GM06990 (cell line): ENCODE measurements around the gene RSRC2.

Experiments
- DNase-seq: peaks from one replicate; pipeline ENCODE4 v3.0.0-alpha.2; 2011; ENCODE audit not compliant: insufficient read length; ENCODE audit errors: extremely low read depth
- H3K27me3 ChIP-seq: replicated peaks from 2 replicates; pipeline ENCODE4 v1.6.0; 2011; ENCODE audit warnings: low read length; ENCODE audit not compliant: control insufficient read depth, insufficient read depth
- H3K36me3 ChIP-seq: 2 replicates; pipeline ENCODE4 v1.5.1; 2011; ENCODE audit warnings: low read length; ENCODE audit not compliant: control insufficient read depth, insufficient read depth
- H3K4me3 ChIP-seq: replicated peaks from 2 replicates; pipeline ENCODE4 v1.5.1; 2011; ENCODE audit warnings: low read depth, mild to moderate bottlenecking, control low read depth, low read length
- CTCF ChIP-seq: IDR thresholded peaks from 2 replicates; pipeline ENCODE4 v1.5.1; 2011; ENCODE audit warnings: low read length, control low read depth, mild to moderate bottlenecking, inconsistent platforms; ENCODE audit not compliant: insufficient read depth, poor library complexity, severe bottlenecking

RSRC2 gene

DNA sequence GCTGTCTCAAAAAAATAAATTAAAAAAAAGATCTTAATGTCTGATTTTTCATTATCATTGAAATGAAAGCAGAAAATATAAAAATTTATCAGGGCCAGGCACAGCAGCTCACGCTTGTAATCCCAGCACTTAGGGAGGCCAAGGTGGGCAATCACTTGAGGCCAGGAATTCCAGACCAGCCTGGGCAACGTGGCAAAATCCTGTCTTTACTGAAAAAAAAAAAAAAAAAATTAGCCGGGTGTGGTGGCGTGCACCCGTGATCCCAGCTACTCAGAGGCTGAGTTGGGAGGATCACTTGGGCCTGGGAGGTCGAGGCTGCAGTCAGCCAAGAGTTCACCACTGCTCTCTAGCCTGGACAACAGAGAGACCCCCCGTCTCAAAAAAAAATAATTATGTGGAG is 66.7 kb downstream of the RSRC2 start:
- no peak for TF ChIP-seq CTCF
- H3K36me3 ChIP-seq: no peaks in the 10 kb centered on the region
- DNase-seq: no peak
- H3K27me3 ChIP-seq: no peaks in the 10 kb centered on the region
- no peak overlapping the region for H3K4me3 ChIP-seq

- TF ChIP-seq CTCF: no peak
- no peaks in the 10 kb centered on the region for H3K36me3 ChIP-seq
- no peak overlapping the region for H3K4me3 ChIP-seq
- H3K27me3 ChIP-seq: no peaks in the 10 kb centered on the region
- no peak for DNase-seq
These were observed 67.5 kb downstream of the RSRC2 start for GRCh38 chr12:122459211-122459610.

DNA sequence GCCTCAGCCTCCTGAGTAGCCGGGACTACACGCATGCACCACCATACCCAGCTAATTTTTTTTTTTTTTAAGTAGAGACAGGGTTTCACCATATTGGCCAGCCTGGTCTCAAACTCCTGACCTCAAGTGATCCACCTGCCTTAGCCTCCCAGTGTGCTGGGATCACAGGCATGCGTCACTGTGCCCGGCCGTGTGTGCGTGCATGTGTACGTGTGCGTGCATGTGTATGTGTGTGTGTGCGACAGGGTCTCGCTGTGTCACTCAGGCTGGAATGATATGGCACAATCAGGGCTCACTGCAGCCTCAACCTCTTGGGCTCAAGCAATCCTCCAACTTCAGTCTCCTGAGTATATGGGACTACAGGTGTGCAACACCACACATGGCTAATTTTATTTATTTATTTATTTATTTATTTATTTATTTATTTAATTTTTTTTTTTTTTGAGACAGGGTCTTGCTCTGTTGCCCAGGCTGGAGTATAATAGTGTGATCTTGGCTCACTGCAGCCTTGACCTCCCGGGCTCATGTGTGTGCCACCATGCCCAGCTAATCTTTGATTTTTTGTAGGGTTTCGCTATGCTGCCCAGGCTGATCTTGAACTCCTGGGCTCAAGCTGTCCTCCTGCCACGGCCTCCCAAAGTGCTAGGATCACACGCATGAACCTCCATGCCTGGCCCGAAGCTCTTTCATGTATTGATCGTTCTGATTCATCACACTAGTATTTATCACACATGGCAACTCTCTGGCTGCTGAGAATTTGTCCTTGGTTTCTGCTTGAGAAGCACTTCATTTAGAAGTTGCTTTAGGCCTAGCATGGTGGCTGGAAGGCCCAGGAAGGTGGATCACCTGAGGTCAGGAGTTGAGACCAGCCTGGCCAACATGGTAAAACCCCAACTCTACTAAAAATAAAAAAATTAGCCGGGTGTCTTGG is 68.4 kb downstream of the RSRC2 start:
- no peaks in the 10 kb centered on the region for H3K36me3 ChIP-seq
- H3K4me3 ChIP-seq: no peak overlapping the region
- no peak for TF ChIP-seq CTCF
- no peaks in the 10 kb centered on the region for H3K27me3 ChIP-seq
- DNase-seq: no peak

DNA sequence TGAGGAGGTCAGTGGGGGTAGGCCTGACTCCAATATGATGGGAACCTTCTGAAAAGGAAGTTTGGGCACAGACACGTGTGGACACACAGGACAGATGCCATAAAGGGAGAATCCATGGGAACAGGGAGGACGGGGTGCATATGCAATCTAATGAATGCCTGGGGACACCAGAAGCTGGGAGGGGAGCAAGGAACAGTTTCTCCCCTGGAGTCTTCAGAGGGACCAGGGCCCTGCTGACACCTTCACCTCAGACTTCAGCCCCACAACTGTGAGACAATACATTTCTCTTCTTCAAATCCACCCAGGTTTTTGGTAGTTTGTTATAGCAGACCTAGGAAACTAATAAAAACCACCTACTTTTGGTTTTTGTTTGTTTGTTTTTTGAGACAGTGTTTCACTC is 69.1 kb downstream of the RSRC2 start:
- H3K4me3 ChIP-seq: no peak overlapping the region
- no peak for TF ChIP-seq CTCF
- H3K36me3 ChIP-seq: no peaks in the 10 kb centered on the region
- no peaks in the 10 kb centered on the region for H3K27me3 ChIP-seq
- DNase-seq: no peak

DNA sequence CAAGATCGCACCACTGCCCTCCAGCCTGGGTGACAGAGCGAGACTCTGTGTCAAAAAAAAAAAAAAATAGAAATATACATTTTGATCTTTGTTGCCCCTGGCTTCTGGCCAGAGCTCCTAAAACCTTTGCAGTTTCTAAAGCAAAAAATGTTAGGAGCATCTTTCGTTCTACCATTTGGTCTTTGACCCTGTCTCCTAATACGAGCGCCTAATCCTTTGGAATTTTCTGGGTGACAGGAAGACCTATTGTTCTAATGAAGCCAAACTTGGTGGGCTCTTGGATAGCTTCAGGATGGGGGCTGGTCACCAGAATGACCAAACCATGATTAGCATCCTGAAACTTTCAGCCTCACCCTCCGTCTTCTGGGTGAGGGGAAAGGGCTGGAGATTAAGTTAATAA is 72.0 kb downstream of the RSRC2 start:
- no peak for DNase-seq
- Histone ChIP-seq H3K27me3 (no peaks in the 10 kb centered on the region), H3K36me3 (no peaks in the 10 kb centered on the region), H3K4me3 (no peak overlapping the region)
- no peak for TF ChIP-seq CTCF
